Measurements from ENCODE around the gene VANGL1. TPM values are rescaled to one million over a fixed set of nuclear protein-coding genes. Genes with fewer than 3 reads are reported as not detected.

Gene VANGL1
- total and polyA plus RNA-seq, 2 of the 13 experiments (the other 11 are each of a cell fraction or from before 2014, with no cell fraction given), result 5.3 to 9.4 TPM

GRCh38 chr1:115647507-115647906 lies 5.7 kb downstream of the VANGL1 start:
- H3K36me3 ChIP-seq (replicated peaks in 1 of 2; ENCODE audit: control insufficient read depth in 1 of 2, insufficient read depth in 2 of 2, low read length in 2 of 2), result peaks cover 5 to 18% of the 10 kb centered on the region in 2 experiments; a peak in 4 of 5 replicates
- no peak overlapping the region for H2AFZ ChIP-seq (ENCODE audit: low read length)
- H3K27ac ChIP-seq (ENCODE audit: extremely low read length, insufficient read depth, low read length), result no peak overlapping the region
- in situ Hi-C loops (cut with HindIII; ENCODE audit: extremely low pct_ligation_motif_present, low pct_unique_long_range_greater_than_20kb), result no loop called here
- no peaks in the 10 kb centered on the region; a peak in 1 of 5 replicates for H3K27me3 ChIP-seq (ENCODE audit: control insufficient read depth in 1 of 2, insufficient read depth in 2 of 2, low read length in 2 of 2)
- TF ChIP-seq AHDC1 (CRISPR knock-in tag; IDR thresholded peaks at IDR 0.05; ENCODE audit: borderline replicate concordance) (no peak), ZNF318 (CRISPR knock-in tag; IDR thresholded peaks at IDR 0.05) (no peak), TBX3 (IDR thresholded peaks at IDR 0.05; ENCODE audit: borderline replicate concordance) (no peak), CHD2 (IDR thresholded peaks at IDR 0.05; ENCODE audit: low read depth, low read length) (no peak)
- POLR2A ChIA-PET, result no interaction called here
- no peak overlapping the region for H3K4me2 ChIP-seq (ENCODE audit: low read depth, low read length)
- H3K9me3 ChIP-seq (ENCODE audit: low read length), result no peaks in the 10 kb centered on the region
- H3K79me2 ChIP-seq (ENCODE audit: insufficient read depth, low read length), result peaks cover 65% of the 10 kb centered on the region
- FAIRE-seq (no peak), ATAC-seq (no peak), DNase-seq (ENCODE audit: low spot score) (no peak)
- no peak overlapping the region for H3K9ac ChIP-seq (ENCODE audit: insufficient read depth, low read depth, low read length)
- no TSS peak for BruUV-seq (replicated peaks)
- no peak overlapping the region for H3K4me3 ChIP-seq (replicated peaks in 1 of 3; ENCODE audit: insufficient read depth in 1 of 3, low read depth in 2 of 3, low read length in 3 of 3)
- 100% methylated on average over 2 of the region's 2 CpGs for WGBS (ENCODE audit: low lambda C conversion rate)
- CTCF ChIA-PET (ENCODE audit: low intra/inter-chr PET ratio, low total read pairs), result no interaction called here
- H4K20me1 ChIP-seq (ENCODE audit: insufficient read depth, low read length), result no peaks in the 10 kb centered on the region
- intact Hi-C loops (cut with micrococcal nuclease; ENCODE audit: unreplicated experiment), result no loop called here
- peaks cover 35% of the 10 kb centered on the region for H3K4me1 ChIP-seq (ENCODE audit: insufficient read depth, low read length)
